Measurements from ENCODE around the gene PAQR6.

Gene PAQR6

DNA sequence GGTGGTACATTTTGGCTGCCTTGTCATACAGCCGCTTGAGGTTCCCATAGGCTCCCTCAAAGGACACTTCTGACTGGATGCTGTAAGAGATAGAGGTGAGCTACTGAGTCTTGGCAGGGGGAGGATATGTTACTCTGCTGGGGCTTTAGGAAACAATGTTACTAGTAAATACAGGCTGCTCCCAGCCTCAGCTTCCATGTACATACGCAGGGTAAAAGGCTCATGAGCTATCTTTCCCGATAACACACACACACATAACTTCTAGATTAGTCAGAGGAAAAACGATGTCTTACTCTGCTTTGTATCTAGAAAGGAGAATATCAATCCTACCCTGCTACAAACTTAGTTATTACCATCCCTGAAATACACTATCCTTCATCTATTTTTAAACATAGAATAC is 20.5 kb upstream of the PAQR6 start:
- no peak for DNase-seq (ENCODE audit: low spot score)
- TF ChIP-seq, protein P1, sequence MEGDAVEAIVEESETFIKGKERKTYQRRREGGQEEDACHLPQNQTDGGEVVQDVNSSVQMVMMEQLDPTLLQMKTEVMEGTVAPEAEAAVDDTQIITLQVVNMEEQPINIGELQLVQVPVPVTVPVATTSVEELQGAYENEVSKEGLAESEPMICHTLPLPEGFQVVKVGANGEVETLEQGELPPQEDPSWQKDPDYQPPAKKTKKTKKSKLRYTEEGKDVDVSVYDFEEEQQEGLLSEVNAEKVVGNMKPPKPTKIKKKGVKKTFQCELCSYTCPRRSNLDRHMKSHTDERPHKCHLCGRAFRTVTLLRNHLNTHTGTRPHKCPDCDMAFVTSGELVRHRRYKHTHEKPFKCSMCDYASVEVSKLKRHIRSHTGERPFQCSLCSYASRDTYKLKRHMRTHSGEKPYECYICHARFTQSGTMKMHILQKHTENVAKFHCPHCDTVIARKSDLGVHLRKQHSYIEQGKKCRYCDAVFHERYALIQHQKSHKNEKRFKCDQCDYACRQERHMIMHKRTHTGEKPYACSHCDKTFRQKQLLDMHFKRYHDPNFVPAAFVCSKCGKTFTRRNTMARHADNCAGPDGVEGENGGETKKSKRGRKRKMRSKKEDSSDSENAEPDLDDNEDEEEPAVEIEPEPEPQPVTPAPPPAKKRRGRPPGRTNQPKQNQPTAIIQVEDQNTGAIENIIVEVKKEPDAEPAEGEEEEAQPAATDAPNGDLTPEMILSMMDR (IDR thresholded peaks at IDR 0.05; ENCODE audit: borderline replicate concordance, control extremely low read depth, extremely low read depth, insufficient read depth, missing control alignments): no peak
- in situ Hi-C loops (cut with MboI; ENCODE audit: low sequenced_read_pairs, unreplicated experiment): no loop called here

DNA sequence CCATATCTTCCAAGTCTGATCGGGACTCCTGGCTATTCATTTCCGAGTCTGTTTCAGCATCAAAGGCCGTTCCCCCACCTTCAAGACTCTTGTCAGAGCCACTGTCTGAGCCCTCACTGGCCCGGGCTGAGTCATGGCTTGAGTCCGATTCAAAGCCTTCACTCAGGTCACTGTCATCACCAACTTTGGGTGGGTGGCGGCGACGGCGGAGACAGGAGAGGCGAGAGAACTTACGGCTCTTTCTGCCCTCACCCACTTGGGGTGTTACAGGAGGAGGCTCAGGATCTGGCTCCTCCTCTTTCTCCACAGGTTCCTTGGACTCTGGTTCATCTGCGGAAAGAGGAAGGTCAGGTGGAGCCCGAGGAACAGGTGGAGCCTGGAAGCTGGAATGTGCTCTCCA is 18.2 kb upstream of the PAQR6 start:
- no peak for DNase-seq (ENCODE audit: low spot score)
- in situ Hi-C loops (cut with MboI; ENCODE audit: low sequenced_read_pairs, unreplicated experiment): no loop called here
- TF ChIP-seq, protein P1 (IDR thresholded peaks at IDR 0.05; ENCODE audit: borderline replicate concordance, control extremely low read depth, extremely low read depth, insufficient read depth, missing control alignments): no peak

DNA sequence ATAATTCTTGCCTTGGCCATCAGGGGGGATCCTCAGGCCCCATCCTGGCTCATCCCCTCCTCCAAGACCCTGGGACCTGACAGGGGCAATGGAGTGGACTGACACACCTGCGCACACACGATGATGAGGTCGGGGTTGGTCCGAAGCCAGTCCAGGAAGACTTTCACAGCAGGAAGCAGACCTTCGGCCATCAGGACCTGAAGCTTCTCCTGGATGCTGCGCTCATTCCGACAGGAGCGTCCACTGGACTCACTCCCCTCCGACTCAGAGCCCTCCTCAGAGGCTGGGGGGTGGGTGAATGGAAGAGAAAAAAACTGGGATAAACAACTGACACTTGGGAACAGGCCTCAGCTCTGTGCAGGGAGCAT is 15.4 kb upstream of the PAQR6 start:
- in situ Hi-C loops (cut with MboI; ENCODE audit: low sequenced_read_pairs, unreplicated experiment): no loop called here
- DNase-seq (ENCODE audit: low spot score): no peak
- TF ChIP-seq, protein P1 (IDR thresholded peaks at IDR 0.05; ENCODE audit: borderline replicate concordance, control extremely low read depth, extremely low read depth, insufficient read depth, missing control alignments): no peak

DNA sequence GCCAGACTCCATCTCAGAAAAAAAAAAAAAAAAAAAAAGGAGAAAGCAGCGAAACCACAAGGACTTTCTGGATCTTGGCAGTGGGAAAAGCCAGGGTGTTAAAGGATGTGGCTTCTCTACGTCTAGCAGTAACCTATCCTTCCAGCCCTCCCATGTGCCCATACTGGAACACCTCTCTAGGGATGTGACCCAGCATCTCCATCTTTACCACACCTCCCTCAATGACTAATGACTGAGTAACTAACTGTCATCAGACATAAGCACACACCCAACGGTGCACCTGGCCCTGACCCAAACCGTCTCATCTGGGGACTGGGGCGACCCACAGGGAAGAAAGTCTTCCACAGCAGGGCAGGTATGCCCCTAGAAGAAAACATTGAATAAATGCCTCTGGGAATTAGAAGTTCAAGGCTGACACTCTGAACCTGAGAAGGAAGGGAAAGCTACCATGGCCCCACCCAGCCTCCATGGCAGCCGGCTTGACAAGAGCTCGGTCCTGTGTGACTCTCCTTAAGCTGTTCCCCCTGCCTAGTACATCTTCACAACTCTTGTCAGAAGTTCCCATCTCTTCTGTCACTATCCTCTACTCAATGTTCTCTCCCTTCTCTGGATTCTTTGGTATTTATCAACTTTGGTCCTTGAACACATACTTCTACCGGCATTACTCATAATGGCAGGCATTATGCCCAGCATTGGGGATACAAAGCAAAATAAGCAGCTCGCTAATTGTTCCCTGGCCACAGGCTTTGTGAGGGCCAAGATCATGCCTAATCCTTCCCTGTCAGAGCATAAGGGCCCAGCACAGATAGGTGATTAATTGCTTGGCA is 14.8 kb upstream of the PAQR6 start:
- DNase-seq (ENCODE audit: low spot score): no peak
- in situ Hi-C loops (cut with MboI; ENCODE audit: low sequenced_read_pairs, unreplicated experiment): no loop called here
- TF ChIP-seq, protein P1 (IDR thresholded peaks at IDR 0.05; ENCODE audit: borderline replicate concordance, control extremely low read depth, extremely low read depth, insufficient read depth, missing control alignments): no peak

DNA sequence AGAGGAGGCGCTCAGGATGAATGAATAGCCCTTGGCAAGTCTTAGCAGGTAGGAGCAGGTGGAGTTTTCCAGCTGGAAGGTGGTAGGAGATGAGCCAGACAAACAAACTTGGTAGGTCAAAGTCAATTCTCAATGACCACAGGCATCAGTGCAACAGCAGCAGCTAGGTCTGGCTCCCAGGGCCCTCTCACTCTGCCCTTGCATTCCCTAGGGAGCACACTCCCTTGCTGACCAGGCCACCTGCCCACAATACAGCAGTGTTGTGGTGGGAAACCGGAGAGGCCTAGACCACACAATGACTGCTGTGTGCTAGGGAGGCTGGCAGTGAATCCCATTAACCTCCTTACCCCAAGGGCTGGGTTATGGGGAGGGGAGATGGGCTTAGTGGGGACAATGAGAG is 13.0 kb upstream of the PAQR6 start:
- no peak for DNase-seq (ENCODE audit: low spot score)
- TF ChIP-seq, protein P1 (IDR thresholded peaks at IDR 0.05; ENCODE audit: borderline replicate concordance, control extremely low read depth, extremely low read depth, insufficient read depth, missing control alignments): no peak
- in situ Hi-C loops (cut with MboI; ENCODE audit: low sequenced_read_pairs, unreplicated experiment): no loop called here

DNA sequence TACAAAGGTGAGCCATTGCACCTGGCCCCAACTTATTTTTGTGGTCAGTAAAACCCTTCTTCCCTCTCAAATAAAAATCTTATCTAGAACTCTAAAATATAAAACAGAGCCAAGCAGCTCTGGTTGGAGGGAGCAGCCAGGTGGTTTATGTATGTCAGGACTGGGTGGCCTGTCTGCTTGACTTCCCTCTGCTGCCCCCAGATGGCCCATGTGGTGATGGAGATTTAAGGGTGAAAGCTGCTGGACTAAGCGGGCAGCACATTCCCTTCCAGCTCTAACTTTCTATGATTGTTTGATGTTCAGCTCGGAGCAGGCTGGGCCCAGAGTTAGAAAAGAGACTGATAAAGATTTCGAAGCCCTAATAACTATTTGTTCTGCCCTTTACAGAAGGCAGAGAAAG is 11.9 kb upstream of the PAQR6 start:
- TF ChIP-seq, protein P1 (IDR thresholded peaks at IDR 0.05; ENCODE audit: borderline replicate concordance, control extremely low read depth, extremely low read depth, insufficient read depth, missing control alignments): peak; percentile 11
- in situ Hi-C loops (cut with MboI; ENCODE audit: low sequenced_read_pairs, unreplicated experiment): no loop called here
- DNase-seq (ENCODE audit: low spot score): no peak
